H1 (cell line): Measurements from ENCODE around the gene ARHGAP6.

Source experiments
- ASH2L ChIP-seq: fragments of 200-600, 300-600 bp; sonication (generic); IDR thresholded peaks from one replicate; pipeline ENCODE4 v1.7.1; 2017; ENCODE audit warnings: low read length
- ATF2 ChIP-seq: IDR thresholded peaks from 2 replicates; pipeline ENCODE4 v1.6.1; 2012; ENCODE audit warnings: low read length, inconsistent platforms
- CEBPB ChIP-seq: IDR thresholded peaks from 2 replicates; pipeline ENCODE4 v1.6.1; 2012; ENCODE audit warnings: low read depth, low read length
- CTCF ChIP-seq, 3 experiments: IDR thresholded peaks; 1 replicate in 2 of 3; 2 replicates in 1 of 3; pipeline versions ENCODE4 v1.5.1 to v1.6.1; 2011; ENCODE audit warnings: low read length in 3 of 3, mild to moderate bottlenecking in 3 of 3, inconsistent platforms in 2 of 3, low read depth in 1 of 3, moderate library complexity in 1 of 3; ENCODE audit not compliant: insufficient read depth in 1 of 3; ENCODE audit errors: control extremely low read depth in 1 of 3
- EZH2 ChIP-seq: fragments of 200-600 bp; sonication (generic); IDR thresholded peaks from 2 replicates; pipeline ENCODE4 v1.7.1; 2012; ENCODE audit warnings: low read depth, mild to moderate bottlenecking, moderate library complexity, low read length, inconsistent platforms; ENCODE audit not compliant: severe bottlenecking
- FOSL1 ChIP-seq: IDR thresholded peaks from 2 replicates; pipeline ENCODE4 v1.6.1; 2011; ENCODE audit warnings: mild to moderate bottlenecking, low read depth, low read length, moderate library complexity; ENCODE audit not compliant: insufficient read depth
- GABPA ChIP-seq: IDR thresholded peaks from 2 replicates; pipeline ENCODE4 v1.6.1; 2011; ENCODE audit warnings: mild to moderate bottlenecking, low read length, moderate library complexity, borderline replicate concordance; ENCODE audit not compliant: insufficient read depth
- POLR2A ChIP-seq, 2 experiments: IDR thresholded peaks; 1 replicate in 1 of 2; 2 replicates in 1 of 2; pipeline ENCODE4 v1.6.1; 2011; ENCODE audit warnings: low read depth in 2 of 2, low read length in 2 of 2, mild to moderate bottlenecking in 2 of 2; ENCODE audit errors: control extremely low read depth in 1 of 2
- POLR2AphosphoS5 ChIP-seq: IDR thresholded peaks from 2 replicates; pipeline ENCODE4 v1.6.1; 2011; ENCODE audit warnings: low read depth, low read length
- RAD21 ChIP-seq, 2 experiments: IDR thresholded peaks in 1 of 2; conservative IDR thresholded peaks in 1 of 2; 2 replicates each; pipeline ENCODE4 v1.6.1; 2011; ENCODE audit warnings: low read depth in 2 of 2, low read length in 2 of 2, improper control_type of control experiment in 1 of 2, inconsistent platforms in 1 of 2, mild to moderate bottlenecking in 1 of 2, moderate library complexity in 1 of 2
- RXRA ChIP-seq: IDR thresholded peaks from 2 replicates; pipeline ENCODE4 v1.6.1; 2011; ENCODE audit warnings: low read depth, mild to moderate bottlenecking, low read length, moderate library complexity; ENCODE audit not compliant: insufficient read depth
- SIRT6 ChIP-seq: IDR thresholded peaks from one replicate; pipeline ENCODE4 v1.7.1; 2012; ENCODE audit warnings: low read length, inconsistent platforms
- SP1 ChIP-seq: IDR thresholded peaks from 2 replicates; pipeline ENCODE4 v1.6.1; 2011; ENCODE audit warnings: low read depth, low read length
- TEAD4 ChIP-seq: IDR thresholded peaks from 2 replicates; pipeline ENCODE4 v1.6.1; 2012; ENCODE audit warnings: low read depth, low read length, inconsistent platforms, mixed read lengths

GRCh38 chrX:11341274-11342201, 324.2 kb downstream of the ARHGAP6 start:
- no peak for TF ChIP-seq ATF2
- TF ChIP-seq FOSL1, result no peak
- TF ChIP-seq CTCF (IDR thresholded peaks at IDR 0.05; ENCODE audit: control extremely low read depth in 1 of 3, insufficient read depth in 1 of 3, low read depth in 1 of 3, low read length in 3 of 3), result no peak
- TF ChIP-seq RXRA, result no peak
- TF ChIP-seq GABPA, result no peak
- no peak for TF ChIP-seq SIRT6
- no peak for TF ChIP-seq SP1
- no peak for TF ChIP-seq CEBPB
- no peak for TF ChIP-seq EZH2
- no peak for TF ChIP-seq POLR2AphosphoS5
- TF ChIP-seq POLR2A (IDR thresholded peaks at IDR 0.05; ENCODE audit: control extremely low read depth in 1 of 2, low read depth in 2 of 2, low read length in 2 of 2), result no peak
- TF ChIP-seq ASH2L, result no peak
- no peak for TF ChIP-seq RAD21 (IDR thresholded peaks at IDR 0.05 in 1 of 2, conservative IDR thresholded peaks at IDR 0.05 in 1 of 2; ENCODE audit: low read depth in 2 of 2, low read length in 2 of 2)
- TF ChIP-seq TEAD4, result no peak
